Endothelial cell (in vitro differentiated cells): ENCODE measurements around the gene RER1. TPM values are rescaled to one million over a fixed set of nuclear protein-coding genes. Genes with fewer than 3 reads are reported as not detected.

Source experiments
- DNase-seq: peaks from one replicate; pipeline ENCODE4 v3.0.0; 2021; ENCODE audit warnings: low spot score
- H3K27ac Mint-ChIP-seq: one replicate; pipeline ENCODE4 v1.8.0; 2021; ENCODE audit warnings: mixed read lengths, inconsistent platforms; ENCODE audit not compliant: unreplicated experiment
- H3K27me3 Mint-ChIP-seq: one replicate; pipeline ENCODE4 v1.8.0; 2021; ENCODE audit warnings: mild to moderate bottlenecking, moderate library complexity, mixed read lengths, inconsistent platforms; ENCODE audit not compliant: unreplicated experiment
- H3K36me3 Mint-ChIP-seq: one replicate; pipeline ENCODE4 v1.8.0; 2021; ENCODE audit warnings: mild to moderate bottlenecking, low read depth, mixed read lengths, inconsistent platforms; ENCODE audit not compliant: unreplicated experiment
- H3K4me1 Mint-ChIP-seq: one replicate; pipeline ENCODE4 v1.8.0; 2021; ENCODE audit warnings: mild to moderate bottlenecking, mixed read lengths, inconsistent platforms; ENCODE audit not compliant: unreplicated experiment
- H3K4me3 Mint-ChIP-seq: one replicate; pipeline ENCODE4 v1.8.0; 2021; ENCODE audit warnings: mild to moderate bottlenecking, mixed read lengths, inconsistent platforms; ENCODE audit not compliant: unreplicated experiment
- H3K9me3 Mint-ChIP-seq: one replicate; pipeline ENCODE4 v1.8.0; 2021; ENCODE audit warnings: mixed read lengths, inconsistent platforms; ENCODE audit not compliant: unreplicated experiment
- total RNA-seq: library from RNA; stranded (reverse); fragmentation: NEBNext Ultra II Directional; extraction: Animal tissue kit (Norgen Biotek cat#: 25700); gene quantifications from one replicate; pipeline ENCODE4 v1.2.1, GENCODE V29; 2021; ENCODE audit not compliant: unreplicated experiment
- TF ChIP-seq, protein P1 (sequence below): fragments of 200-600 bp; sonication (generic); IDR thresholded peaks from one replicate; pipeline ENCODE4 v1.5.0; 2021; ENCODE audit warnings: antibody characterized with exemption; ENCODE audit not compliant: unreplicated experiment

RER1 gene
- total RNA-seq, 1 donor from 2014 or later, result 141 TPM

DNA sequence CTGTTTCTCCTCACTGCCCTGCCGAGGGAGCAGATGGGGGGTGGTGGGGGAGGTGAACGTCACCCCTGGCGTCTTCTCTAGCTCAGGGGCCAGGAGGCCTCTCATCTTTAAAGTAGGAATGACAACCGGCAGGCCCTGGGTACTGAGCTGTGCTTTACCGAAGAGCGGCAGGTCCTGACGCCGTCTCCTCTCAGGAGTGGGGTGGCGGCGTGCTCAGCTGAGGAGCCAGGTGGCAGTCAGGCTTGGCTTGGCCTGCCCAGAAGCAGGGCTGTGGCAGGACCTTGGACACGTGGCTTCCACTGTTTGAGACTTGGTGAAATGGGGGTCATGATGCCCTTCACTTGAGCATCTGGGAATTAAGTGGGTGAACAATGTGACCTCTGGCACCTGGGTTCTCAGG lies 3.1 kb downstream of the RER1 start:
- peaks cover 12% of the 10 kb centered on the region for H3K4me1 Mint-ChIP-seq
- peaks cover 25% of the 10 kb centered on the region for H3K36me3 Mint-ChIP-seq
- TF ChIP-seq, protein P1, sequence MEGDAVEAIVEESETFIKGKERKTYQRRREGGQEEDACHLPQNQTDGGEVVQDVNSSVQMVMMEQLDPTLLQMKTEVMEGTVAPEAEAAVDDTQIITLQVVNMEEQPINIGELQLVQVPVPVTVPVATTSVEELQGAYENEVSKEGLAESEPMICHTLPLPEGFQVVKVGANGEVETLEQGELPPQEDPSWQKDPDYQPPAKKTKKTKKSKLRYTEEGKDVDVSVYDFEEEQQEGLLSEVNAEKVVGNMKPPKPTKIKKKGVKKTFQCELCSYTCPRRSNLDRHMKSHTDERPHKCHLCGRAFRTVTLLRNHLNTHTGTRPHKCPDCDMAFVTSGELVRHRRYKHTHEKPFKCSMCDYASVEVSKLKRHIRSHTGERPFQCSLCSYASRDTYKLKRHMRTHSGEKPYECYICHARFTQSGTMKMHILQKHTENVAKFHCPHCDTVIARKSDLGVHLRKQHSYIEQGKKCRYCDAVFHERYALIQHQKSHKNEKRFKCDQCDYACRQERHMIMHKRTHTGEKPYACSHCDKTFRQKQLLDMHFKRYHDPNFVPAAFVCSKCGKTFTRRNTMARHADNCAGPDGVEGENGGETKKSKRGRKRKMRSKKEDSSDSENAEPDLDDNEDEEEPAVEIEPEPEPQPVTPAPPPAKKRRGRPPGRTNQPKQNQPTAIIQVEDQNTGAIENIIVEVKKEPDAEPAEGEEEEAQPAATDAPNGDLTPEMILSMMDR, result no peak
- DNase-seq, result no peak
- peak overlapping the region; percentile 18 for H3K4me3 Mint-ChIP-seq
- H3K9me3 Mint-ChIP-seq, result no peaks in the 10 kb centered on the region
- no peak overlapping the region for H3K27ac Mint-ChIP-seq
- peaks cover 8% of the 10 kb centered on the region for H3K27me3 Mint-ChIP-seq

DNA sequence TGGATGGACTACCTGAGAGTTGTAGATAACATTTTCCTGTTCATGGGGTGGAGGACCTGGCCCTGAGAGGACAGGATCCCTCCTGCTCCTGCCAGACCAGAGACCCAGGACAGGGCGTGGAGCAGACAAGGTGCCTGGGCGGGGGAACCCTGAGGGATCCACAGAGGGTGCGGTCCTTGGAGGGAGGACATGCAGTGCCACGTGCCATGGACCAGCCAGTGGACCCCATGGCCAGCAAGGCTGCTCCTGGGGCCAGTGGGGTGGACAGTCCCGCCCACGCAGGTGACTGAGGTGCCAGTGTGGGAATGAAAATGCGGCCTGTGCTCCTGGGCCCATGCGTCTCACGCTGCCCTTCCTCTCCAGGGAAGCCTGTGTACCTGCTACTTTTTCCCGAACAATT lies 3.6 kb downstream of the RER1 start:
- TF ChIP-seq, protein P1, result no peak
- H3K4me3 Mint-ChIP-seq, result peak overlapping the region; percentile 47
- no peak overlapping the region for H3K27ac Mint-ChIP-seq
- H3K36me3 Mint-ChIP-seq, result peaks cover 29% of the 10 kb centered on the region
- peaks cover 12% of the 10 kb centered on the region for H3K4me1 Mint-ChIP-seq
- no peaks in the 10 kb centered on the region for H3K9me3 Mint-ChIP-seq
- H3K27me3 Mint-ChIP-seq, result peaks cover 8% of the 10 kb centered on the region
- DNase-seq, result no peak

DNA sequence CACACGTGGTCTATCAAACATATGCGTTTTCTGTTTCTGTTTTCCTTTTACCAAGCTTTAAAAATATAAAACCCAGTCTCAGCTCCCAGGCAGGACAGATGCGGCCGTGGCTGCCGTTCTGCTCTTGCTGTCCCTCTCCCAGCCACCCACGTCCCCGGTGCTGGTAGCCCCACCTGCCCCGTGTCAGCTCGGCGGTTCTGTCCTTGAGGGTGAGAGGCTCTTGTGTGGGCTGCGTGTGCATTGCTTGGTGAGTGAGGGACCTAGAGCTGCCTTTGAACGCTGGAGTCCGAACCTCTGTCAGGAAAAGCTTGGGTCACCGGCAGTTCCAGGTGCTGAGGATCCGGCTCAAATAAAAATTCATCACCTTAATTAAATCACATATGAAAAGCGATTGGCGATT lies 4.4 kb downstream of the RER1 start:
- Mint-ChIP-seq H3K9me3 (no peaks in the 10 kb centered on the region), H3K36me3 (peaks cover 36% of the 10 kb centered on the region), H3K27ac (no peak overlapping the region), H3K4me3 (no peak overlapping the region), H3K4me1 (peaks cover 12% of the 10 kb centered on the region), H3K27me3 (peaks cover 8% of the 10 kb centered on the region)
- TF ChIP-seq, protein P1, result no peak
- DNase-seq, result no peak

DNA sequence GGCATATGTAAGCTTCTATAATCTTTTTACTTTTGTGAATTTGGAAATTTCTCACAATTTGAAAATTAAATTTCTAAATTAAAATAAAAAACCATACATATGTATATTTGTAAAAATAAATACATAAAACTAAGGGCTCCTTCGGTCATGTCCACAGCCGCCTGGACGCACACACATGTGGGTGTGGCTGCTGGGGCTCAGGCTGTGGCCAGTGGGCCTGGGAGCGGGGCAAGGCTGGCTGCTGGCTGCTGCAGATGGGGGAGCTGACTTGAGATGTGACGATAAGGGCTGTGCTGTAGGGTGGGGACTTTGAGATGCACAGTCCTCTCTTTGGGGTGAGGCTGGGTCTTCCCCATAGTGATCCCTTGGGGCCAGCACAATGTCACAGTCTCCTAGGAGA lies 4.8 kb downstream of the RER1 start:
- H3K9me3 Mint-ChIP-seq, result no peaks in the 10 kb centered on the region
- no peak for DNase-seq
- peaks cover 8% of the 10 kb centered on the region for H3K27me3 Mint-ChIP-seq
- peaks cover 12% of the 10 kb centered on the region for H3K4me1 Mint-ChIP-seq
- H3K27ac Mint-ChIP-seq, result no peak overlapping the region
- TF ChIP-seq, protein P1, result no peak
- peaks cover 36% of the 10 kb centered on the region for H3K36me3 Mint-ChIP-seq
- no peak overlapping the region for H3K4me3 Mint-ChIP-seq

DNA sequence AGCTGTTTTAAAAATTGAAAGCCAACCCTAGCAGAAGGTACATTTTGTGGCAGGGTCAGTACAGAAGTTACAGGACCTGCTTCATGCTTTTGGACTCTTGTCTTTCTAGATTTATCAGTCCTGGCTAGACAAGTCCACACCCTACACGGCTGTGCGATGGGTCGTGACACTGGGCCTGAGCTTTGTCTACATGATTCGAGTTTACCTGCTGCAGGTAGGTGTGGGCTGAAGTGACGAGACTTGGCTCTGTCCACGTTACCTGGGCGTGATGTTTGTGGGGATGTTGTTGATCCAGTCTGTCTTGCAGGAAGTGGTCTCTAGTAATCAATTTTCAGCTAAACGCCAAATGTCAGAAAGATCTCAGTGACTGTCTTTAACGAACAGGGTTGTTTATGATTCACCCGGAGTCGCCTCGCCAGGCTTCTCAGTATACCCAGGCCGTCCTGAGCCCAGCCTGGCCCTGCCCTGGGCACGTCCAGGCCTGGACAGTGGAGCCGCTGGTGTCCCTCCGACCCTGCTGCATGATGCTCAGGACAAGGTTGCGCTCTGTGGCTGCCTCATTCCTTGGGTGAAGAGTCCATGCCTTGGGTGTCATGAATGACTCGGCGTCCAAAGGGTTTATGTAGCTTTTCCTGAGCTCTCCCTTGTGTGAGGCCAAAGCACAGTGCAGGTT lies 5.5 kb downstream of the RER1 start:
- Mint-ChIP-seq H3K27ac (no peak overlapping the region), H3K27me3 (peaks cover 9% of the 10 kb centered on the region), H3K36me3 (peaks cover 38% of the 10 kb centered on the region), H3K9me3 (no peaks in the 10 kb centered on the region), H3K4me1 (peaks cover 12% of the 10 kb centered on the region), H3K4me3 (no peak overlapping the region)
- TF ChIP-seq, protein P1, result no peak
- DNase-seq, result no peak
